ENCODE measurements around the gene TPO.

- TF ChIP-seq, protein P1, sequence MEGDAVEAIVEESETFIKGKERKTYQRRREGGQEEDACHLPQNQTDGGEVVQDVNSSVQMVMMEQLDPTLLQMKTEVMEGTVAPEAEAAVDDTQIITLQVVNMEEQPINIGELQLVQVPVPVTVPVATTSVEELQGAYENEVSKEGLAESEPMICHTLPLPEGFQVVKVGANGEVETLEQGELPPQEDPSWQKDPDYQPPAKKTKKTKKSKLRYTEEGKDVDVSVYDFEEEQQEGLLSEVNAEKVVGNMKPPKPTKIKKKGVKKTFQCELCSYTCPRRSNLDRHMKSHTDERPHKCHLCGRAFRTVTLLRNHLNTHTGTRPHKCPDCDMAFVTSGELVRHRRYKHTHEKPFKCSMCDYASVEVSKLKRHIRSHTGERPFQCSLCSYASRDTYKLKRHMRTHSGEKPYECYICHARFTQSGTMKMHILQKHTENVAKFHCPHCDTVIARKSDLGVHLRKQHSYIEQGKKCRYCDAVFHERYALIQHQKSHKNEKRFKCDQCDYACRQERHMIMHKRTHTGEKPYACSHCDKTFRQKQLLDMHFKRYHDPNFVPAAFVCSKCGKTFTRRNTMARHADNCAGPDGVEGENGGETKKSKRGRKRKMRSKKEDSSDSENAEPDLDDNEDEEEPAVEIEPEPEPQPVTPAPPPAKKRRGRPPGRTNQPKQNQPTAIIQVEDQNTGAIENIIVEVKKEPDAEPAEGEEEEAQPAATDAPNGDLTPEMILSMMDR (IDR thresholded peaks at IDR 0.05): no peak
- TF ChIP-seq POLR2AphosphoS5 (IDR thresholded peaks at IDR 0.05): no peak
- TF ChIP-seq POLR2A (IDR thresholded peaks at IDR 0.05): no peak
Measured at GRCh38 chr2:1515073-1515430, 101.8 kb downstream of the TPO start.
